ENCODE data around the gene BBS9.

DNA sequence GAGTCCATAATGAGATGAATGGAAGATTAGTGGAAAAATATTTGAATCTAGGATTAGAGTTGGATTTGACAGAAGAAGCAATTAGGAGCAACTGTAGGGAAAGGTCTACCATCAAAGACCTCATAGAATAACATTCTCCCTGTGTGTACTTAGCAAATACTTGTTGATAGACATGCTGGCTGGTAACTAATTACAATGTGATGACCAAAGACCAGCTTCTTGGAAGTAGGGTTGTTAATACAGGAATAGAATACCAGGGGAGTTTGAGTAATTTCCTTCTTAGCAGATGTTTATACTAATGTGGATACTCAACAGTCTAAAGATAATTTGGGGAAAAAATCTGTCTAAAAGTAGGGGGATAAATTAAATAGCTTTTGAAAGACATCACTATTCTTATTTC lies 418.5 kb downstream of the BBS9 start:
- TF ChIP-seq, protein P1, sequence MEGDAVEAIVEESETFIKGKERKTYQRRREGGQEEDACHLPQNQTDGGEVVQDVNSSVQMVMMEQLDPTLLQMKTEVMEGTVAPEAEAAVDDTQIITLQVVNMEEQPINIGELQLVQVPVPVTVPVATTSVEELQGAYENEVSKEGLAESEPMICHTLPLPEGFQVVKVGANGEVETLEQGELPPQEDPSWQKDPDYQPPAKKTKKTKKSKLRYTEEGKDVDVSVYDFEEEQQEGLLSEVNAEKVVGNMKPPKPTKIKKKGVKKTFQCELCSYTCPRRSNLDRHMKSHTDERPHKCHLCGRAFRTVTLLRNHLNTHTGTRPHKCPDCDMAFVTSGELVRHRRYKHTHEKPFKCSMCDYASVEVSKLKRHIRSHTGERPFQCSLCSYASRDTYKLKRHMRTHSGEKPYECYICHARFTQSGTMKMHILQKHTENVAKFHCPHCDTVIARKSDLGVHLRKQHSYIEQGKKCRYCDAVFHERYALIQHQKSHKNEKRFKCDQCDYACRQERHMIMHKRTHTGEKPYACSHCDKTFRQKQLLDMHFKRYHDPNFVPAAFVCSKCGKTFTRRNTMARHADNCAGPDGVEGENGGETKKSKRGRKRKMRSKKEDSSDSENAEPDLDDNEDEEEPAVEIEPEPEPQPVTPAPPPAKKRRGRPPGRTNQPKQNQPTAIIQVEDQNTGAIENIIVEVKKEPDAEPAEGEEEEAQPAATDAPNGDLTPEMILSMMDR (IDR thresholded peaks at IDR 0.05), result no peak
- no peak for TF ChIP-seq POLR2AphosphoS5 (IDR thresholded peaks at IDR 0.05; ENCODE audit: insufficient read depth in 1 of 2, low read depth in 1 of 2)
